Left hindlimb (tissue), 1 donor: ENCODE measurements around the gene TAS2R39.

Source experiments
- DNase-seq: peaks from one replicate; pipeline ENCODE4 v3.0.0-alpha.2; 2018

TAS2R39 gene

DNA sequence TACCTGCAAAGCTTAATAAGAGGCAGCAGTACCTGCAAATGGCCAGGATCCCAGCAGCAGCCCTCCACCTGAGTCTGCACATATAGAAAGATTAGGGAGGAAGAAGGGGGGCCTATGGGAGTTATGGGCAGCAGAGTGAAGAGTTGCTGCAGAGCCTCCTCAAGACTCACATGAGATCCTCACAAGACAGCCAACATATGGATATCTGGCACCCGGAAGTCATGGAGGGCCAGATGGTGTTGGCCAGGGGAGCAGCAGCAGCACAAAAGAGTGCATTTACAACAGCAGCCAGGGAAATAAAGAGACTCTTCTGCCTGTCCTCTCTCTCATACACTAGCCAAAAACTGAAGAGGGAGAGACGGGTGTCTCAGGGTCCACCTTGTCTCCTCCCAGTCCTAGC, 34.6 kb downstream of the TAS2R39 start:
- no peak for DNase-seq

DNA sequence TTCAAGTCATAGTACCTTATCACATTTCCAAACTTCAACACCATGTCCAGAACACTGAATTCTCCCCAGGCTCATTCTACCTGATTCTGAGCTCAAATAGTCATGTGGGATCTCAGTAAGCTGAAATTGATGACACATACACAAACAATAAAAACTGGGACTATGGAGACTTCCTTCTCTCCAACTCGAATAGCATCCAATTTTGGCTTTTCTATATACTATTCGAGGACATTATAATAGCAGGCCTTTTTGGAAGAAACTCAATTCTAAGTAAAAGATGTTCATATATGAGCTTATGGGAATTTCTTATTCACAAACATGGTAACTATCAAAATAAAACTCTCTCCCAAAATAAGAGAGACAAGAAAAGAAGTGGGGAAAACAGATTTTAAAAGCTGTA, 38.1 kb downstream of the TAS2R39 start:
- DNase-seq, result no peak

DNA sequence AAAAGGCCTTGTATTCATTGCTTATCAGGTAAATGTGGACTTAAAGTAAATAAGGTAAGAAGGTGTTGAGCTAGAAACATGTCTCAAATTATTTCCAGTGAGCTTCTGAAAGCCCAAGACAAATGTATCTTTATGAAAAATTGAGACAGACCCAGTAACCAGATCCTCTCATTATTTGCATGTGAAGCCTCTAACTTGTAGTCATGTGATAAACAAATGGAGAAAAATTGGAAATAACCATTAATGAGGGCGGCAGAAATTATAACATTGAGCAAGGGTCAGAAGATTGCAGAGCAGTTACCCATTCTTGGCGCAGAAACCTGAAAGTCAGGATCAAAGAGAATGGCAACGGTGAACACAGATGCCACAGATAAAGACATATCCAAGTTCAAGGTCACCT, 38.5 kb downstream of the TAS2R39 start, which contains the start of gene TAS2R40:
Gene TAS2R40, plus strand, starts transcription at position 301 of the 400 bp plus-strand sequence. Its CDS starts 42 bp downstream, at position 343.
- no peak for DNase-seq

DNA sequence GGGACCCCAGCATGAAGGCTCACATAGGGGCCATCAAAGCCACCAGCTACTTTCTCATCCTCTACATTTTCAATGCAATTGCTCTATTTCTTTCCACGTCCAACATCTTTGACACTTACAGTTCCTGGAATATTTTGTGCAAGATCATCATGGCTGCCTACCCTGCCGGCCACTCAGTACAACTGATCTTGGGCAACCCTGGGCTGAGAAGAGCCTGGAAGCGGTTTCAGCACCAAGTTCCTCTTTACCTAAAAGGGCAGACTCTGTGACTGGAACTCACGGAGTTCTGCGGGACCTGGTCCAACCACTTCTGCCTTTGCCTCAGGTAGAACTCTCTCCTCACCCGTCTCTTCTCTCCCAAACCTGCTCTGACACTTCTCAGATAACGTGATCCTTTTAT, 39.6 kb downstream of the TAS2R39 start:
- DNase-seq, result no peak

DNA sequence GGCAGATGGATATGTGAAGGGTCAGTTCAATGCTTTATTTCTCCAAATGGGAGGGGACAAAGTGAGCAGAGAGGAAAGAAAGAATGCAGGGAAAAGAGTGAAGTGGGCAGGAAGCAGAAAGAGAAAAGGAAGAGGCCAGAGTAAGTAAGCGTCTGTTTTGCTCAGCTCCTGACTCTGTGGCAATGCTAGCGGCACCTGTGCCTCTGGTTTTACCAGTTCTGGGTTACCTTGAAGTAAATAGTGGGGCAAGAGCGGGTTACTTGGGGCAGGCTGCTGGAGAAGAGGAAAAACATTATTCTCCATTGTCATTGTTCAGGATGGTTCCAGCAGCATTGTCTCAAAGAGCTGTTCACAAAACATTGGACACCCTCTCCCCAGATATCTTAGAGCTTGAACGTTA, 40.6 kb downstream of the TAS2R39 start:
- no peak for DNase-seq

DNA sequence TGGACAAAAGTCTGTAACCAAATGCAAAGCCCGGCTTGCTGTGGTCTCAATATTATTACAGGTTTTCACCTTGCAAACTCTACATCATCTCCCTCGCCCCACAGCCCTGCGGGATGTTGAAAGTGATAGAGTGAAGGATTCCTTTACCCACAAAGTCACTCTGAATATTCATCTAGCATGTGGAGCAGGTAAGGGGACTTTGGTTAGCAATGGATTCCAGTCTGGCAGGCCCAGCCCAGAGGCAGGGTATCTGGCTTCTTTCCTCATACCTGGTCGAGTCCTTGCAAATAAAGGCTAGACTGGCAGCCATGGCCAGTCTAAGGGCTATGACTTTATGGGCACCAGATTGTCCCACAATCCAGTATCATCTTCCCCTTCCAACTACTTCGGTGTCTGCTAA, 41.8 kb downstream of the TAS2R39 start:
- no peak for DNase-seq

DNA sequence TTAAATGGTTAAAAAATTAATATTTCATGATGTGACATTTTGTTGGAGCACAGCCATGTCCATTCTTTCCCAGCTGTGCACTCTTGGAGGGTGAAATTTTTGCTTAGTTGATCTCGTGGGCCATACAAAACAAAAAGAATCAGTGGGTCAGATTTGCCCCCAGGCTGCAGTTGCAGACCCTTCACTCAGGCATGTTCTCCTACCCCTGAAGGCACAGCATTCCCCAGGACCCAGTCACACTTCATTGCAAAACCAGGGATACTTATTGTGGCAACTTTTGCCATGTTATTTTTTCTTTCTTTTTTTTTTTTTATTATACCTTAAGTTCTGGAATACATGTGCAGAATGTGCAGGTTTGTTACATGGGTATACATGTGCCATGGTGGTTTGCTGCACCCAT, 44.6 kb downstream of the TAS2R39 start:
- DNase-seq, result no peak

DNA sequence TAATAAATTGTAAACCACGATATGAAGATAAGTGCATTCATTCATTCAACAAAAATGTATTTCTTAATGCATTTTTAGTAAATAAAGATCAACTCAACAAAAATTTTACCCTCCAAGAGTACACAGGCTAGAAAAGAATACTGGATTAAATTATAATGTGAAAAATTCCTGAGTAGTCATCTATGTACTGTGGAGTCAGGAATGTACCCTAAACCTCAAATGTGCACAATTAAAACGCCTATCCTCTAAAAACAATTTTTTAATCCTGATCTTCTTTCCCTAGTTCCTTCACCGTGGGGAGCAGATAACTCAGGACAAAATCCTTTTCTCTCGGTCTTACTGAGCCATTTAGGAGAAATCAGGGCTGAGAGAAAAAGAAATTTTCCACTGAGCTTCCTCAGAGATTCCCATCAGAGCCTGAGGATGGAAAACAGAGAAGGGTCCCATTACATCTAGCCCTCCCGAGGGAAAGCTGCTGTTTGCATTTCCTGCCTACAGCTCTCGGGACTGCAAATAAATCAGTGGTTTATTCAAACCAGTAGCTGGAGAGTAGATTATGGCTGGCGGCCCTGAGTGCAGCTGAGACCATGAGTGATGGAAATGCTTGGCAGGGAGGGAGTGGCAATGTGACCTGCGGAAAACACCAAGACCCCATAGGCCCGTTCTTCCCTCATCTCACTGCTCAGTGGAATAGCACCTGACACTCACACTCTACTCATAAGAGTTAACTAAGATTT, 46.0 kb downstream of the TAS2R39 start:
- no peak for DNase-seq

DNA sequence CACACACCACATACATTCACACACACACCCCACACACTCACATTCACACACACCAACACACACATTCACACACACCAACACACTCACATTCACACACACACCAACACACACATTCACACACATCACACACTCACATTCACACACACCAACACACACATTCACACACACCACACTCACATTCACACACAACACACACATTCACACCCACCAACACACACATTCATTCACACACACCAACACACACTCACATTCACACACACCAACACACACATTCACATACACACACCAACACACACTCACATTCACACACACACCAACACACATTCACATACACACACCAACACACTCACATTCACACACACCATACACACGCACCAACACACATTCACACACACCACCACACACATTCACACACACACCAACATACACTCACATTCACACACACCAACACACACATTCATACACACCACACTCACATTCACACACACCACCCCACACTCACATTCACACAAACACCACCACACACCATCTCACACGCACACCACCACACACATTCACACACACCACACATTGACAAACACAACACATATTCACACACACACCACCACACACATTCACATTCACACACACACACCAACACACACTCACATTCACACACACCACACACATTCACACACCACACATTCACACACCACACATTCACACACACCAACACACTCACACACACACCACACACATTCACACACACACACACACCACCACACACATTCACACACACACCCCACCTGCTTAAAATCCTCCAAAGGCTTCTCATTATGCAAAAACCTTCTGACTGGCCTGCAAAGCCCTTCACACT, 47.6 kb downstream of the TAS2R39 start:
- no peak for DNase-seq
